GM21381 (cell line): ENCODE measurements around the gene CYP2J2.
"Not testable (repeated sequence)": the region's sequence is repeated elsewhere in the genome, so short reads cannot be mapped to it uniquely, and the experiment has no call there.

Experiments
- ATAC-seq: cut with Tn5 transposase; IDR thresholded peaks from one replicate; pipeline ENCODE4 v1.9.1; 2021; ENCODE audit warnings: mild to moderate bottlenecking, moderate library complexity; ENCODE audit not compliant: unreplicated experiment

Gene CYP2J2

GRCh38 chr1:59877108-59877682 lies 49.4 kb downstream of the CYP2J2 start:
- no peak for ATAC-seq

- ATAC-seq = no peak
Observed at GRCh38 chr1:59871746-59872145, 54.8 kb downstream of the CYP2J2 start.

GRCh38 chr1:59866462-59866861 lies 60.1 kb downstream of the CYP2J2 start:
- ATAC-seq = no peak

- ATAC-seq = no peak
Observed at GRCh38 chr1:59857679-59858354, 68.8 kb downstream of the CYP2J2 start.

GRCh38 chr1:59856725-59857338 lies 69.7 kb downstream of the CYP2J2 start:
- ATAC-seq = no peak

GRCh38 chr1:59855297-59855696 lies 71.3 kb downstream of the CYP2J2 start:
- not testable (repeated sequence) for ATAC-seq

- no peak for ATAC-seq
Observed at GRCh38 chr1:59852117-59852516, 74.5 kb downstream of the CYP2J2 start.

GRCh38 chr1:59846895-59847282 lies 79.7 kb downstream of the CYP2J2 start:
- no peak for ATAC-seq

- ATAC-seq = no peak
Observed at GRCh38 chr1:59846209-59846894, 80.2 kb downstream of the CYP2J2 start.

GRCh38 chr1:59845091-59845490 lies 81.5 kb downstream of the CYP2J2 start:
- no peak for ATAC-seq
